HepG2 (cell line): ENCODE data around the gene ARHGAP26. TPM values are rescaled to one million over a fixed set of nuclear protein-coding genes. Genes with fewer than 3 reads are reported as not detected.

Experiments used
- EED ChIP-seq: sonication (generic); formaldehyde crosslinking; IDR thresholded peaks from 2 replicates; pipeline ENCODE4 v1.5.0; 2020; ENCODE audit warnings: mild to moderate bottlenecking, missing genetic modification reagents
- TAF1 ChIP-seq: sonication (generic); formaldehyde crosslinking; IDR thresholded peaks from 2 replicates; pipeline ENCODE4 v1.4.0; 2020; ENCODE audit warnings: missing genetic modification reagents
- ZKSCAN1 ChIP-seq: fragments of 150-350 bp; IDR thresholded peaks from 2 replicates; pipeline ENCODE4 v1.6.1; 2014; ENCODE audit warnings: low read length
- ZNF567 ChIP-seq: sonication (generic); formaldehyde crosslinking; IDR thresholded peaks from 2 replicates; pipeline ENCODE4 v1.8.1; 2023; ENCODE audit warnings: mild to moderate bottlenecking, missing genetic modification reagents, borderline replicate concordance
- ZNF720 ChIP-seq: sonication (generic); formaldehyde crosslinking; IDR thresholded peaks from 2 replicates; pipeline ENCODE4 v1.4.0; 2020; ENCODE audit warnings: missing genetic modification reagents
- ZSCAN21 ChIP-seq: sonication (generic); formaldehyde crosslinking; IDR thresholded peaks from 2 replicates; pipeline ENCODE4 v1.8.0; 2022; ENCODE audit warnings: mild to moderate bottlenecking, missing genetic modification reagents, moderate library complexity, borderline replicate concordance
- polyA plus RNA-seq, 8 experiments: library from polyadenylated mRNA; depleted of rRNA in 3 of 8; stranded (reverse) in 7 of 8; unstranded in 1 of 8; fragments of >200 nt; fragmentation: Illumina TruSeq in 4 of 8; extraction: Trizol in 4 of 8; gene quantifications; 2 replicates each; pipeline versions ENCODE4 v1.2.1 to v1.2.3, GENCODE V29; 2011 to 2016; ENCODE audit warnings: low read depth in 4 of 8, missing spikeins in 1 of 8, mixed read lengths in 1 of 8; ENCODE audit not compliant: insufficient read depth in 1 of 8
- total RNA-seq, 5 experiments: library from RNA; depleted of rRNA; stranded (reverse); fragments of >200 nt; fragmentation: Illumina TruSeq; extraction: Trizol; gene quantifications; 2 replicates each; pipeline ENCODE4 v1.2.3, GENCODE V29; 2016; ENCODE audit warnings: low read depth in 1 of 5
- TF ChIP-seq, protein P1 (sequence below): sonication (generic); formaldehyde crosslinking; IDR thresholded peaks from 2 replicates; pipeline ENCODE4 v1.4.0; 2020; ENCODE audit warnings: missing genetic modification reagents
- TF ChIP-seq, protein P2 (sequence below): sonication (generic); formaldehyde crosslinking; IDR thresholded peaks from 2 replicates; pipeline ENCODE4 v1.4.0; 2020; ENCODE audit warnings: missing genetic modification reagents
- TF ChIP-seq, protein P3 (sequence below): sonication (generic); formaldehyde crosslinking; conservative IDR thresholded peaks from 2 replicates; pipeline ENCODE4 v1.4.0; 2020; ENCODE audit warnings: missing genetic modification reagents

The ARHGAP26 gene
- total and polyA plus RNA-seq, 2 of the 13 experiments (the other 11 are each of a cell fraction or from before 2014, with no cell fraction given): 9.6 to 18.2 TPM

DNA sequence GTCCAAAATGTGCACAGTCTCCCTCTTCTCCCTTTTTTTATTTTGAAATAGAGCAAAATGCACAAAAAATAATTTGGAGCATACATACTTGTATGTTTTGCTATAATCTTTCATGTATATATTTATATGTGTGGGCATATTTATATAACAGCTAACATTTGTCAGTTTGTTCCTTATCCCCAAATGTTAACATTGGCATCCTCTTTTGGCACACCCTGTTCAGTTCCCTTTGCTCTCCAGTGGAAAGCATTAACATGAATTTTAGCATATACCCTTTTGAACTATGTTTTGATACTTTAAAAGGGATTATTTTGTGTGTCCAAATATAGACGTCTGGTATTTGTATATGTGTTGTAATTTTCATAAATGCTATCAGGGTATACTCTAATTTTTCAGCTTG, 306.2 kb downstream of the ARHGAP26 start (continued):
- no peak for TF ChIP-seq EED (CRISPR knock-in tag)
- TF ChIP-seq, protein P1, sequence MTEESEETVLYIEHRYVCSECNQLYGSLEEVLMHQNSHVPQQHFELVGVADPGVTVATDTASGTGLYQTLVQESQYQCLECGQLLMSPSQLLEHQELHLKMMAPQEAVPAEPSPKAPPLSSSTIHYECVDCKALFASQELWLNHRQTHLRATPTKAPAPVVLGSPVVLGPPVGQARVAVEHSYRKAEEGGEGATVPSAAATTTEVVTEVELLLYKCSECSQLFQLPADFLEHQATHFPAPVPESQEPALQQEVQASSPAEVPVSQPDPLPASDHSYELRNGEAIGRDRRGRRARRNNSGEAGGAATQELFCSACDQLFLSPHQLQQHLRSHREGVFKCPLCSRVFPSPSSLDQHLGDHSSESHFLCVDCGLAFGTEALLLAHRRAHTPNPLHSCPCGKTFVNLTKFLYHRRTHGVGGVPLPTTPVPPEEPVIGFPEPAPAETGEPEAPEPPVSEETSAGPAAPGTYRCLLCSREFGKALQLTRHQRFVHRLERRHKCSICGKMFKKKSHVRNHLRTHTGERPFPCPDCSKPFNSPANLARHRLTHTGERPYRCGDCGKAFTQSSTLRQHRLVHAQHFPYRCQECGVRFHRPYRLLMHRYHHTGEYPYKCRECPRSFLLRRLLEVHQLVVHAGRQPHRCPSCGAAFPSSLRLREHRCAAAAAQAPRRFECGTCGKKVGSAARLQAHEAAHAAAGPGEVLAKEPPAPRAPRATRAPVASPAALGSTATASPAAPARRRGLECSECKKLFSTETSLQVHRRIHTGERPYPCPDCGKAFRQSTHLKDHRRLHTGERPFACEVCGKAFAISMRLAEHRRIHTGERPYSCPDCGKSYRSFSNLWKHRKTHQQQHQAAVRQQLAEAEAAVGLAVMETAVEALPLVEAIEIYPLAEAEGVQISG: no peak
- TF ChIP-seq, protein P2, sequence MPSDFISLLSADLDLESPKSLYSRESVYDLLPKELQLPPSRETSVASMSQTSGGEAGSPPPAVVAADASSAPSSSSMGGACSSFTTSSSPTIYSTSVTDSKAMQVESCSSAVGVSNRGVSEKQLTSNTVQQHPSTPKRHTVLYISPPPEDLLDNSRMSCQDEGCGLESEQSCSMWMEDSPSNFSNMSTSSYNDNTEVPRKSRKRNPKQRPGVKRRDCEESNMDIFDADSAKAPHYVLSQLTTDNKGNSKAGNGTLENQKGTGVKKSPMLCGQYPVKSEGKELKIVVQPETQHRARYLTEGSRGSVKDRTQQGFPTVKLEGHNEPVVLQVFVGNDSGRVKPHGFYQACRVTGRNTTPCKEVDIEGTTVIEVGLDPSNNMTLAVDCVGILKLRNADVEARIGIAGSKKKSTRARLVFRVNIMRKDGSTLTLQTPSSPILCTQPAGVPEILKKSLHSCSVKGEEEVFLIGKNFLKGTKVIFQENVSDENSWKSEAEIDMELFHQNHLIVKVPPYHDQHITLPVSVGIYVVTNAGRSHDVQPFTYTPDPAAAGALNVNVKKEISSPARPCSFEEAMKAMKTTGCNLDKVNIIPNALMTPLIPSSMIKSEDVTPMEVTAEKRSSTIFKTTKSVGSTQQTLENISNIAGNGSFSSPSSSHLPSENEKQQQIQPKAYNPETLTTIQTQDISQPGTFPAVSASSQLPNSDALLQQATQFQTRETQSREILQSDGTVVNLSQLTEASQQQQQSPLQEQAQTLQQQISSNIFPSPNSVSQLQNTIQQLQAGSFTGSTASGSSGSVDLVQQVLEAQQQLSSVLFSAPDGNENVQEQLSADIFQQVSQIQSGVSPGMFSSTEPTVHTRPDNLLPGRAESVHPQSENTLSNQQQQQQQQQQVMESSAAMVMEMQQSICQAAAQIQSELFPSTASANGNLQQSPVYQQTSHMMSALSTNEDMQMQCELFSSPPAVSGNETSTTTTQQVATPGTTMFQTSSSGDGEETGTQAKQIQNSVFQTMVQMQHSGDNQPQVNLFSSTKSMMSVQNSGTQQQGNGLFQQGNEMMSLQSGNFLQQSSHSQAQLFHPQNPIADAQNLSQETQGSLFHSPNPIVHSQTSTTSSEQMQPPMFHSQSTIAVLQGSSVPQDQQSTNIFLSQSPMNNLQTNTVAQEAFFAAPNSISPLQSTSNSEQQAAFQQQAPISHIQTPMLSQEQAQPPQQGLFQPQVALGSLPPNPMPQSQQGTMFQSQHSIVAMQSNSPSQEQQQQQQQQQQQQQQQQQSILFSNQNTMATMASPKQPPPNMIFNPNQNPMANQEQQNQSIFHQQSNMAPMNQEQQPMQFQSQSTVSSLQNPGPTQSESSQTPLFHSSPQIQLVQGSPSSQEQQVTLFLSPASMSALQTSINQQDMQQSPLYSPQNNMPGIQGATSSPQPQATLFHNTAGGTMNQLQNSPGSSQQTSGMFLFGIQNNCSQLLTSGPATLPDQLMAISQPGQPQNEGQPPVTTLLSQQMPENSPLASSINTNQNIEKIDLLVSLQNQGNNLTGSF: no peak
- no peak for TF ChIP-seq ZSCAN21 (CRISPR knock-in tag)
- TF ChIP-seq ZNF720 (CRISPR knock-in tag): no peak
- no peak for TF ChIP-seq ZKSCAN1
- TF ChIP-seq ZNF567 (CRISPR knock-in tag): no peak
- TF ChIP-seq, protein P3, sequence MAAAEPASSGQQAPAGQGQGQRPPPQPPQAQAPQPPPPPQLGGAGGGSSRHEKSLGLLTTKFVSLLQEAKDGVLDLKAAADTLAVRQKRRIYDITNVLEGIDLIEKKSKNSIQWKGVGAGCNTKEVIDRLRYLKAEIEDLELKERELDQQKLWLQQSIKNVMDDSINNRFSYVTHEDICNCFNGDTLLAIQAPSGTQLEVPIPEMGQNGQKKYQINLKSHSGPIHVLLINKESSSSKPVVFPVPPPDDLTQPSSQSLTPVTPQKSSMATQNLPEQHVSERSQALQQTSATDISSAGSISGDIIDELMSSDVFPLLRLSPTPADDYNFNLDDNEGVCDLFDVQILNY: no peak
- no peak for TF ChIP-seq TAF1 (CRISPR knock-in tag)
